Spleen (tissue), 11 donors: ENCODE measurements around the gene EIF4EBP2. TPM values are rescaled to one million over a fixed set of nuclear protein-coding genes. Genes with fewer than 3 reads are reported as not detected.

Experiments
- DNase-seq: peaks from one replicate; pipeline ENCODE4 v3.0.0-alpha.2; 2020
- H3K27ac ChIP-seq, 8 donors: fragments of 200-600 bp; sonication (generic) in 7 of 8; 1 replicate in 4 of 8; 2 replicates in 4 of 8; pipeline versions ENCODE4 v1.5.0 to v1.8.0; 2016 to 2021; ENCODE audit warnings: inconsistent platforms in 4 of 8, mild to moderate bottlenecking in 4 of 8, moderate library complexity in 1 of 8
- H3K27me3 ChIP-seq, 7 donors: fragments of 200-600 bp; sonication (generic) in 6 of 7; replicated peaks in 1 of 7; 1 replicate in 4 of 7; 2 replicates in 3 of 7; pipeline versions ENCODE4 v1.5.0 to v1.8.0; 2016 to 2021; ENCODE audit warnings: inconsistent platforms in 3 of 7, mild to moderate bottlenecking in 1 of 7
- H3K36me3 ChIP-seq, 6 donors: fragments of 200-600 bp; sonication (generic) in 5 of 6; 1 replicate in 4 of 6; 2 replicates in 2 of 6; pipeline versions ENCODE4 v1.5.0 to v1.8.0; 2016 to 2021; ENCODE audit warnings: inconsistent platforms in 2 of 6
- H3K4me1 ChIP-seq, 6 donors: fragments of 200-600 bp; sonication (generic) in 5 of 6; 1 replicate in 3 of 6; 2 replicates in 3 of 6; pipeline versions ENCODE4 v1.5.0 to v1.8.0; 2016 to 2021; ENCODE audit warnings: inconsistent platforms in 3 of 6
- H3K4me3 ChIP-seq, 8 donors: fragments of 200-600 bp; sonication (generic) in 7 of 8; 1 replicate in 4 of 8; 2 replicates in 4 of 8; pipeline versions ENCODE4 v1.5.0 to v1.8.0; 2016 to 2021; ENCODE audit warnings: inconsistent platforms in 4 of 8, mild to moderate bottlenecking in 4 of 8, moderate library complexity in 2 of 8
- H3K9me3 ChIP-seq, 8 donors: fragments of 200-600 bp; sonication (generic) in 7 of 8; 1 replicate in 4 of 8; 2 replicates in 4 of 8; pipeline versions ENCODE4 v1.5.0 to v1.8.0; 2016 to 2021; ENCODE audit warnings: inconsistent platforms in 4 of 8
- CTCF ChIP-seq, 11 experiments: fragments of 200-600 bp in 7 of 11; fragments of 450-650 bp in 4 of 11; sonication (generic) in 4 of 11; IDR thresholded peaks in 8 of 11; conservative IDR thresholded peaks in 3 of 11; 1 replicate in 7 of 11; 2 replicates in 4 of 11; pipeline versions ENCODE4 v1.4.0 to v1.8.0; 2016 to 2021; ENCODE audit warnings: antibody characterized with exemption in 11 of 11, inconsistent platforms in 4 of 11, mild to moderate bottlenecking in 1 of 11
- POLR2A ChIP-seq, 3 donors: fragments of 450-650 bp; IDR thresholded peaks; one replicate each; pipeline ENCODE4 v1.5.1; 2017; ENCODE audit warnings: antibody characterized with exemption in 3 of 3, mild to moderate bottlenecking in 1 of 3
- POLR2AphosphoS5 ChIP-seq, 3 donors: sonication (generic); formaldehyde crosslinking; IDR thresholded peaks; one replicate each; pipeline ENCODE4 v1.5.1; 2017; ENCODE audit warnings: antibody characterized with exemption in 3 of 3
- WGBS, 5 donors: extraction: QIAGEN DNeasy Blood & Tissue Kit in 3 of 5; methylation state at CpG; one replicate each; pipeline versions ENCODE4 v1.1.5 to v1.1.7; 2013 to 2018; 5-methylcytosine and 5-hydroxymethylcytosine counted together
- intact Hi-C: fragments of 100-400 bp; cut with DNase I; formaldehyde crosslinking; loops from one replicate; pipeline ENCODE4 v1.15.0; 2023; ENCODE audit warnings: low total_unique reads
- polyA plus RNA-seq, 3 donors: library from polyadenylated mRNA; stranded (reverse); fragments of 200-250 nt; gene quantifications; one replicate each; pipeline ENCODE4 v1.2.1, GENCODE V29; 2013
- total RNA-seq, 7 donors: library from RNA; depleted of rRNA in 3 of 7; stranded (reverse); fragments of >200 nt in 3 of 7; fragmentation: NEBNext Ultra II Directional in 4 of 7; extraction: Animal tissue kit (Norgen Biotek cat#: 25700) in 4 of 7; gene quantifications; one replicate each; pipeline versions ENCODE4 v1.1.0 to v1.2.1, GENCODE V29; 2016 to 2021
- donor health status: healthy with polysubstance abuse.
- donor health status: DM: no; HTN: no; CAD: no; lungs with moderate emphysema.
- donor health status: DM: no; HTN: no; CAD: no.
- donor health status: Bipolar disorder and iron deficiency.
- donor health status: healthy.
- donor health status: DM: no; HTN: no; CAD: no.
- donor health status: DM: yes; HTN: yes; CAD: no.

Gene EIF4EBP2
- total and polyA plus RNA-seq, 10 donors = 12.5 to 82.5 (median 57.5) TPM

GRCh38 chr10:70437721-70438120 is 33.8 kb downstream of the EIF4EBP2 start:
- H3K27ac ChIP-seq = no peak overlapping the region
- TF ChIP-seq POLR2A (IDR thresholded peaks at IDR 0.05) = no peak
- no peak for TF ChIP-seq CTCF (IDR thresholded peaks at IDR 0.05 in 8 of 11, conservative IDR thresholded peaks at IDR 0.05 in 3 of 11)
- no peak for TF ChIP-seq POLR2AphosphoS5 (IDR thresholded peaks at IDR 0.05)
- DNase-seq = no peak
- no peak overlapping the region for H3K4me3 ChIP-seq
- intact Hi-C loops = no loop called here
- peaks cover 0 to 19% (median 4%) of the 10 kb centered on the region in 6 donors for H3K36me3 ChIP-seq
- peaks cover 12 to 33% (median 21%) of the 10 kb centered on the region in 6 donors for H3K4me1 ChIP-seq
- peaks cover 0 to 47% (median 32%) of the 10 kb centered on the region in 7 donors for H3K27me3 ChIP-seq
- no peaks in the 10 kb centered on the region for H3K9me3 ChIP-seq
- WGBS, 5 donors = 72 to 83% (median 76%) methylated on average over 5 of the region's 5 CpGs

DNA sequence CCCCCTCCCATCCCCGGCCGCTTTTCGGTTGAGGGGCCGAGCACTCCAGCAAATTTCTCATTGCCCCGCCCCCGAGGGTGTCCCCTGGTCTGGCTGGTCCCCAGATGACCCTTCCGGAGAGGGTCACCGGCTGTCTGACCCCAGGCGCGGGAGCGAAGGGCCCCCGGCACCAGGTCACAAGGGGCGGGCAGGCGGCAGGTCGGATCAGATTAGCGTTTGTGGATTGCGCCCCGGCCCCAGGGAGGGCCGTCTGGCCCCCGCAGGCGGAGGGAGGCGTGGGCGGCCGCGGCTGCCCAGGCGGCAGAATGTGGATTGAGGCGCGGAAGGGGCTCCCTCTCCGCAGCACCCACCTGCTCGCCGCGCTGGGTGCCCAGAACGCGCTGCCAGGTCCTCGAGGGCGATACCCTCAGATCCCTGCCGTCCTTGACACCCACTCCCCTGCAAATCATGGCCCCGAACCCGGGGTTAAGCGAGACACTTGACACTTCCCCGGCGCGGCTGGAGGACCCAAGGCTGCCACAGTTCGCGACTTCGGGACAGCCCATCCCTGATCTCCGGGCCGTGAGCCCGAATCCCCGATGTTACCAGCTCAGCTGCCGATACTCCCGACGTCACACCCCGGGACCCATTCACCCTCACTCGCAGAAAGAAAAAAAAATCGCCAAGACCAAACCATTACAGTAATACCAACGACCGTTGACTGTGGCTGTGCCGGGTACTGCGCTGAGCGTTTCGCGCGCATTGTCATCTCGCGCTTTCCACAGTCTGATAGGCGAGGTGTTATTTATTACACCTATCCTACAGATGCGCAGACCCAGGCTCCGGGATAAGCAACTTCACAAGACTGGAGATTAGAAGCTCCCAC is 36.6 kb downstream of the EIF4EBP2 start:
- Histone ChIP-seq H3K9me3 (no peaks in the 10 kb centered on the region), H3K27ac (no peak overlapping the region), H3K4me3 (peak overlapping the region in 6 of 8 donors; percentile 9 to 61 (median 26)), H3K4me1 (peaks cover 12 to 23% (median 18%) of the 10 kb centered on the region in 6 donors), H3K36me3 (peaks cover 0 to 5% (median 2%) of the 10 kb centered on the region in 6 donors), H3K27me3 (peaks cover 0 to 60% (median 32%) of the 10 kb centered on the region in 7 donors)
- peak in 1 of 3 donors; percentile 32 for TF ChIP-seq POLR2AphosphoS5 (IDR thresholded peaks at IDR 0.05)
- no peak for TF ChIP-seq CTCF (IDR thresholded peaks at IDR 0.05 in 8 of 11, conservative IDR thresholded peaks at IDR 0.05 in 3 of 11)
- TF ChIP-seq POLR2A (IDR thresholded peaks at IDR 0.05) = no peak
- DNase-seq = no peak
- intact Hi-C loops = no loop called here
- WGBS, 5 donors = 3 to 9% (median 6%) methylated on average over 38 to 69 of the region's 69 CpGs

GRCh38 chr10:70441161-70441894 is 37.4 kb downstream of the EIF4EBP2 start, which contains the start of gene NODAL:
TSS of gene NODAL (minus strand) at chr10:70441681. CDS start at chr10:70441667, 14 bp downstream.
- WGBS, 5 donors = 7 to 19% (median 8%) methylated on average over 23 to 60 of the region's 60 CpGs
- no peaks in the 10 kb centered on the region for H3K36me3 ChIP-seq
- intact Hi-C loops = no loop called here
- no peak within 1 kb of the TSS for H3K27ac ChIP-seq
- no peaks in the 10 kb centered on the region for H3K9me3 ChIP-seq
- peak within 1 kb of the TSS in 7 of 8 donors; percentile 9 to 61 (median 27) for H3K4me3 ChIP-seq
- H3K27me3 ChIP-seq = peaks cover 0 to 60% (median 32%) of the 10 kb centered on the region in 7 donors
- DNase-seq = no peak
- TF ChIP-seq POLR2AphosphoS5 (IDR thresholded peaks at IDR 0.05) (no peak), CTCF (IDR thresholded peaks at IDR 0.05 in 8 of 11, conservative IDR thresholded peaks at IDR 0.05 in 3 of 11) (no peak), POLR2A (IDR thresholded peaks at IDR 0.05) (no peak)
- peaks cover 15 to 31% (median 20%) of the 10 kb centered on the region in 6 donors for H3K4me1 ChIP-seq
